Muscle of leg (tissue), 11 donors: ENCODE results near the gene RPS6KA2. TPM values are rescaled to one million over a fixed set of nuclear protein-coding genes. Genes with fewer than 3 reads are reported as not detected.
A peak's percentile ranks its signal among the peaks of the same experiment; 100 is the strongest.

ENCODE experiments used
- DNase-seq: peaks from one replicate; pipeline ENCODE4 v3.0.0; 2013
- H3K27ac ChIP-seq: one replicate; pipeline ENCODE4 v1.5.1; 2013; ENCODE audit warnings: mild to moderate bottlenecking, low read length, control low read depth
- H3K27me3 ChIP-seq: one replicate; pipeline ENCODE4 v1.6.1; 2013; ENCODE audit warnings: low read length; ENCODE audit not compliant: control insufficient read depth, insufficient read depth
- H3K36me3 ChIP-seq: one replicate; pipeline ENCODE4 v1.6.1; 2013; ENCODE audit warnings: low read length; ENCODE audit not compliant: control insufficient read depth, insufficient read depth
- H3K4me1 ChIP-seq: one replicate; pipeline ENCODE4 v1.6.1; 2013; ENCODE audit warnings: low read length; ENCODE audit not compliant: control insufficient read depth, insufficient read depth
- H3K4me3 ChIP-seq: one replicate; pipeline ENCODE4 v1.5.1; 2013; ENCODE audit warnings: low read length, control low read depth
- H3K9me3 ChIP-seq: replicated peaks from 2 replicates; pipeline ENCODE4 v1.6.1; 2013; ENCODE audit warnings: low read depth, low read length; ENCODE audit not compliant: control insufficient read depth
- WGBS: methylation state at CpG from one replicate; pipeline ENCODE4 v1.1.5; 2013; ENCODE audit warnings: missing lambda C conversion rate; ENCODE audit not compliant: insufficient coverage; 5-methylcytosine and 5-hydroxymethylcytosine counted together
- polyA plus RNA-seq, 8 donors: library from polyadenylated mRNA; unstranded; fragments of 120-200 nt; gene quantifications; one replicate each; pipeline versions ENCODE4 v1.2.1 to v1.2.3, GENCODE V29; 2013; ENCODE audit warnings: inconsistent platforms in 1 of 8, low replicate concordance in 1 of 8; ENCODE audit not compliant: insufficient read length in 8 of 8, insufficient read depth in 1 of 8
- total RNA-seq: library from RNA; stranded (reverse); fragments of 120-200 nt; gene quantifications from one replicate; pipeline ENCODE4 v1.2.4, GENCODE V29; 2013

RPS6KA2 gene
- total and polyA plus RNA-seq, 9 donors, result 15.4 to 29.2 (median 24.6) TPM

DNA sequence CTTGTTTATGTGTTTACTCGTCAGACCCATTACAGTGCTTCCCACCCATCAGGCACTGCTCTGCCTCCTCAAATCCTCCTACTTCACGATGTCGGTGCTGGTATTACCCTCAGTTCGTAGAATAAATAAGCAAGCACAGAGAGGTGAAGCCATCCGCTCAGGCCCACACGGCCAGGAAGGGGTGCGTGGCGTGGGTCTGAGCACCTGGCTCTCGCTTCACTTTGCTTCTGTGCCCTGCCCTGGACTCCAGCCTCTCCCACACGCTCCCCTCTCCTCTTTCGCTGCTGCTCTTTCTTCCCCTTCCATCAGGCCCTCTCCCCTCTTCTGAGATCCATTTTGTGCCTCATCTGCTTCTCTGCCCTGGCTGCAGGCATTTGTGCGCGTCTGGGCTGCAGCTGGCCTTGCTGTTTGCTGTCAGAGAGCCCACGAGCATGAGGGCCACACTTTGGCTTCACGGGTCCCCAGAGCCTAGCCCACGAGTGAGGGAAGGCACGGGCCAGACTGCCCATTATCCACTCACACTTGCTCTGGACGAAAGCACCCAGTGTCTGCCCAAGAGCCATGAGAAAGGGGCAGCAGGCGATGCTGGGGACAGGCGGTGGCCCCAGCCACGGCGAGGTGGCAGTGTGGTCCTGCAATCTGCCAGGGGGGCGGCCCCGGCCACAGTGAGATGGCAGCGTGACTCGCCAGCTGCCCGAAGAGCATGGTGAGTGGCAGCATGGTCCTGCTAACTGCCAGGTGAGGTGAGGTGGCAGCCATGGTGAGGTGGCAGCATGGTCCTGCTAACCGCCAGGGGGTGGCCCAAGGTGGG is 148.1 kb downstream of the RPS6KA2 start:
- no peak for DNase-seq
- H3K4me3 ChIP-seq, result no peak overlapping the region
- WGBS, result 79% methylated on average over 27 of the region's 28 CpGs
- H3K4me1 ChIP-seq, result peaks cover 18% of the 10 kb centered on the region
- no peak overlapping the region for H3K27ac ChIP-seq
- no peaks in the 10 kb centered on the region for H3K9me3 ChIP-seq
- no peaks in the 10 kb centered on the region for H3K27me3 ChIP-seq
- H3K36me3 ChIP-seq, result peaks cover 25% of the 10 kb centered on the region

DNA sequence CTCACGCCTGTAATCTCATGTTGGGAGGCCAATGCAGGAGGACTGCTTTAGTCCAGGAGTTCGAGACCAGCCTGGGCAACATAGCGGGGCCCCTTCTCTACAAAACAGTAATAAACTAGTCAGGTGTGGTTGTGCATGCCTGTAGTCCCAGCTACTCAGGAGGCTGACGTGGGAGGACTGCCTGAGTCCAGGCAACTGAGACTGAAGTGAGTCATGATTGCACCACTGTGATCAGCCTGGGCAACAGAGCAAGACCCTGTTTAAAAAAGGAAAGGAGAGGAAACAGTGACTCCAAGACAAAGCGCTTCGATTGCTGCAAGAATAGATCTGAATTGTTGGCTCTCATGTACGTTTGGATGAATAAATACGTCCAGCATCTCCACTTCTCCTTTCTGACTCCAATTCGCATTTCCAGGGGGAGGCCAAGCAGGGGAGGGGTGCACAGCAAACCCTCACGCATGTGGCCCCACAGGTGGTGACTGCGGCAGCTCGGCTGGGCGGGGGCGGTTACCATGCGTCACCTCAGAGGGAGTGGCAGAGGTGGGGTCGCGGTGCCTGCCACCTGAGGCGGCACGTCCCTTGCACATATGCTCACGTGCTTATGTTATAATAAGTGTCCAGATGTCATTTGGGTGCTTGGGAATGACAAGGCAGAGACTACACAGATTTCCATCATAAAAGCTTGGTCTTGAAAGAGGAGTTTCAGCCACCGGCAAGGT is 149.2 kb downstream of the RPS6KA2 start:
- no peak overlapping the region for H3K27ac ChIP-seq
- no peak overlapping the region for H3K4me3 ChIP-seq
- DNase-seq, result no peak
- H3K36me3 ChIP-seq, result peaks cover 25% of the 10 kb centered on the region
- H3K9me3 ChIP-seq, result no peaks in the 10 kb centered on the region
- WGBS, result 92% methylated on average over 11 of the region's 21 CpGs
- peaks cover 9% of the 10 kb centered on the region for H3K4me1 ChIP-seq
- H3K27me3 ChIP-seq, result no peaks in the 10 kb centered on the region

DNA sequence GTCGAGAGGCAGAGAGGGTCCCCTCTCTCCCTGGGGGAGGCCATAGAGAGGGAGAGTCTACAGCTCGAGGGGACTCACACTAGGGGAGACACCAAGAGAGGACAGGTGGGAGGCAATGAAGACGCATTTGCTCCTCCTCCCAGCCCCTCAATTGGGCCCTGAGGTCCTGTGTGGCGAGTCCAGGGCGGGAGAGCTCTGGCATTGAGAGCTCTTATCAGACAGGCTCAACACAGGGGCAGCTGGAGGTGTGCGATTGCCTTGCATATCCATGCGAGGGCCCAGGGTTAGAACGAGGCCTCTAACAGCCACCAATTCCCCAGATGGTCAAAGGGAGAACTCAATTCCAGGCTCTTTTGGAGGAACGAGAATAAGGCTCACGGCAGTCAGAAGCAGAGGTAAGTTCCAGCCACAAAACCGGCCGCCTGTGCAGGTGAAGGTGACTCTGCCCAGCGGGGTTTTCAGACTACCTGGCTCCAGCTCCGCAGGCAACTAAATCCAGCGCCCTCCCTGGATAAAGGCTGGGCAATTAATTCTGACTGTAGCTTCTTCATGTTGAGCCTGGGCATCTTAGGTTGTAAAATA is 150.3 kb downstream of the RPS6KA2 start:
- no peak overlapping the region for H3K27ac ChIP-seq
- DNase-seq, result no peak
- peaks cover 8% of the 10 kb centered on the region for H3K4me1 ChIP-seq
- no peaks in the 10 kb centered on the region for H3K27me3 ChIP-seq
- no peak overlapping the region for H3K4me3 ChIP-seq
- WGBS, result 66% methylated on average over 6 of the region's 15 CpGs
- no peaks in the 10 kb centered on the region for H3K9me3 ChIP-seq
- peaks cover 25% of the 10 kb centered on the region for H3K36me3 ChIP-seq

DNA sequence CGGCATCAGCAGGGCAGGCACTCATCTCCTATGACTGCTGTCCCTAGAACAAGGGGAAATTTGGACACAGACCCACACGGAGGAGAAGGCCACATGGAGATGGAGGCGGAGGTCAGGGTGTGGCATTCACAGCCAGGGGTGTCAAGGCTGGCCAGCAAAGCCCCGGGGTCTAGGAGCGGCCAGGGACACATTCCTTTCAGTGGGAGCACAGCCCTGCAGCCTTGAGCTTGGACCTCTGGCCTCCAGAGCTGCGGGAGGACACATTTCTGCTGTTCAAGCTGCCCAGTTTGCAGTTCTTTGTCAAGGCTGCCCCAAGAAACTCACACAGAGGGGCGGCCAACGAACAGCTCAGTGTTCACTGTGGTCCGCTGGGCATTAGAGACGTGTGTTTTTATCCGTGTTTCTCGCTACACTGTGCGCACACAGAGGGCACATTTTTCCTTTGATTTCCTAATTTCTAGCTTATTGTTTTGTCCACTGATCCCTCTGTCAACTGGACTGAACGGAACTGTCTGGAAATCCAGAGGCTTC is 150.9 kb downstream of the RPS6KA2 start:
- Histone ChIP-seq H3K27ac (no peak overlapping the region), H3K27me3 (no peaks in the 10 kb centered on the region), H3K36me3 (peaks cover 22% of the 10 kb centered on the region), H3K9me3 (no peaks in the 10 kb centered on the region), H3K4me3 (no peak overlapping the region), H3K4me1 (peaks cover 8% of the 10 kb centered on the region)
- DNase-seq, result no peak
- 81% methylated on average over 13 of the region's 14 CpGs for WGBS

DNA sequence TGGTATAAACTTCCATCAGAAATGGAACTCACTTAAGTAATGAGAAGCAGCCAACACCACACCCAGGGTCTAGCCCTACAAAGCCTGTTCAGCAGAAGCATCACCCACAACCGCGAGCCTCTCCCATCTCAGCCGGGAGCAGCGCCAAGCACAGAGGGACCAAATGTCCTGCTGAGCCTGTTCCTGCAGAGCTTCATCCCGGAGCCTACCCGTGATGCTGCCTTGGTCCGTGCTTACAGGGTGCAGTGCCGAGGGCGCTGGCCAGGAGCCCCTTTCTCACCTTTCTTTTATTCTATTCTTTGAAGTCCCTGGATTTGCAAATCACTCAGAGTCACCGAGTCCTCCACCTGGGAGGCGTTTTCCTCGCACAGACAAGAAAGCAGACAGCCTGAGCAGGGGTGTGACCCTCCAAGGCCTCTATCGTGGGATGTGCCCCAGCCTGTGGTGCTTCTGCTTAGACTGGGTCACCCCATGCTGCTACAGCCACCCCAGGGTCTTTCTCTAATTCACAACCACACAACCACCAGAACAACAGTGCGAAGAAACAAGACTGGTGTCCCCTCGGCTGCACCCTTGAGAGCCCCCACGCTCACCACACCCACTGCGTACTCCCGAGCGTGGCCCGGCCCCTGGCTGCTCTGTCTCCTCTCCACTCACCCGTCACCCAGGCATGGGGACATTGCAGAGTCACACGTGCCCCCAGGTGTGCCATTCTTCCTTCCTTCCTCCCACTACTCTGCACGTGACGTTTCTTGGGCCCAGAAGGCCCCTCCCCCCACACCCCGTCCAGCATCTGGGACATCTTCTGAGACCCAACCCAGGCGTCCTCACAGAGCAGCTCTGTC is 152.1 kb downstream of the RPS6KA2 start:
- peaks cover 23% of the 10 kb centered on the region for H3K36me3 ChIP-seq
- WGBS, result 70% methylated on average over 25 of the region's 26 CpGs
- H3K4me3 ChIP-seq, result no peak overlapping the region
- no peaks in the 10 kb centered on the region for H3K27me3 ChIP-seq
- H3K27ac ChIP-seq, result no peak overlapping the region
- DNase-seq, result peak; percentile 42
- peaks cover 8% of the 10 kb centered on the region for H3K4me1 ChIP-seq
- H3K9me3 ChIP-seq, result no peaks in the 10 kb centered on the region

DNA sequence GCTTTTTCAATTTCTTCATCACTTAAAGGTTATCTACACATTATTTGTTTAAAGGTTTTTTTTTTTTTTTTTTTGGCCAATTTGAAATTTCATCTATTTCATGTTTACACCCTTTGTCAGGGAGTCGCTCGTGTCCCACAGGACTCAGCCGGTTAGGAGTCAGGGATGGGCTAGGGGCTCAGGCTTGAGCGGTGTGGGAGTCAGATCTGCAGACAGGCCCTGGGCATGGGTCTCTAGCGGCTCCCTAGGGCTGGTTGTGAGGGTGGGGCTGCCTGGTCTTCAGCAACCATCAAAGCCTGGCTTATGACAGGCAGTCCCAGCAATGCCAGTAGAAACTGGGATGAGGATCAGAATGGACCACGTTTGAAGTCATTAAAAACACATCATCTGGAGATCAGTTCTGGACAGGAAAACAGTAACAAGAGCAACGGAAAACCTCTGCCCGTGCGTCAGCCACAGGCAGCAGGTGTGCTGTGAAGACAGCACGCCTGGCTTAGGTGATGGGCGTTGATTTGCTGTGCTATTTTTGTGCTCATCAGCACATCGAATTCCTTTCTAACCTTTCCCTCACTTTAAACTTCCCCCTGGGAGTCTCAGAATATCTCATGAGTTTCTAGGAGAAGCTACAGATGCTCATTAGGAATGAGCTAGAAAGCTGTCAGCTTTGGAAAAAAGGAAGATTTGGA is 153.0 kb downstream of the RPS6KA2 start:
- no peaks in the 10 kb centered on the region for H3K27me3 ChIP-seq
- no peak overlapping the region for H3K4me3 ChIP-seq
- H3K9me3 ChIP-seq, result no peaks in the 10 kb centered on the region
- no peak for DNase-seq
- WGBS, result 75% methylated on average over 9 of the region's 12 CpGs
- peaks cover 24% of the 10 kb centered on the region for H3K36me3 ChIP-seq
- peaks cover 8% of the 10 kb centered on the region for H3K4me1 ChIP-seq
- H3K27ac ChIP-seq, result no peak overlapping the region

DNA sequence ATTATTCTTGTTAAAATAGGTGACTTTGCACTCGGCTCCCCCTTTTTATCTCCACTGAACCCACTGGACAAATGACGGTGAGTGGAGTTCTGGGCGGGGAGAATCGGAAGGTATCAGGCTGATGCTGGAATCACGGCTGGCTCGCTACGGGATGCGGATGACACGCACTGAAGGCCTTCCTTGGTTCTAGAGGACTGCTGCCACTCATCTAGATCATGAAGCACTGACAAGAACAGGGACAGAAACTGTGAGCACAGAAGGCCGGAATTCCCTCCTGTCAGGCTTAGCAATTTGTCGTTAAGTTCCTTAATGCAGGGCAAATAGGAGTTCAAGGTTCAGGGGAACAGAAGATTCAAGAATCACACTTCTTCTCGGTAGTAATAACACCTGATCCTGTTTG is 154.4 kb downstream of the RPS6KA2 start:
- Histone ChIP-seq H3K27me3 (no peaks in the 10 kb centered on the region), H3K27ac (no peak overlapping the region), H3K4me3 (no peak overlapping the region), H3K4me1 (peaks cover 8% of the 10 kb centered on the region), H3K9me3 (no peaks in the 10 kb centered on the region), H3K36me3 (peaks cover 22% of the 10 kb centered on the region)
- 93% methylated on average over 11 of the region's 12 CpGs for WGBS
- no peak for DNase-seq

DNA sequence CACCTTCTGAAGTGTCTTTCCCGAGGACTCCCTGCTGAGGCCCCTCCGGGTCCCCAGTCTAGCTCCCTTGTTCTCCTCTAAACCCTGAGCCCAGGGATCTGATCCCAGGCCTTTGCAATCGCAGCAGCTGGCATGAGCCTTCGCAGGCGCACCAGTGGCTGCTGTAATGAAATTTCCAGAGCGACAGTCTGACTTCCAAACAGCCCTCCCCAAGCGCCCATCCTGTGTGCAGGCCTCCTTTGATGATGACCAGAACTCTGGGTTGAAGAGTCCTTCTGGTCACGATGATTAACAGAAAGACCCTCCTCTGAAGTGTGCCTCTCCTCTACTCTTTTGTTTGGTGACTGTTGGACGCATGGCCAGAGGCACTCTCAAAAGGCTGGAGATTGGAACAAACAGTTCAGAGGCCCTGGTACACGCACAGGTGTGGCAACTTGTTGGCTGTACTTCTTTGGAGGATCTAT is 155.2 kb downstream of the RPS6KA2 start:
- 73% methylated on average over 5 of the region's 10 CpGs for WGBS

DNA sequence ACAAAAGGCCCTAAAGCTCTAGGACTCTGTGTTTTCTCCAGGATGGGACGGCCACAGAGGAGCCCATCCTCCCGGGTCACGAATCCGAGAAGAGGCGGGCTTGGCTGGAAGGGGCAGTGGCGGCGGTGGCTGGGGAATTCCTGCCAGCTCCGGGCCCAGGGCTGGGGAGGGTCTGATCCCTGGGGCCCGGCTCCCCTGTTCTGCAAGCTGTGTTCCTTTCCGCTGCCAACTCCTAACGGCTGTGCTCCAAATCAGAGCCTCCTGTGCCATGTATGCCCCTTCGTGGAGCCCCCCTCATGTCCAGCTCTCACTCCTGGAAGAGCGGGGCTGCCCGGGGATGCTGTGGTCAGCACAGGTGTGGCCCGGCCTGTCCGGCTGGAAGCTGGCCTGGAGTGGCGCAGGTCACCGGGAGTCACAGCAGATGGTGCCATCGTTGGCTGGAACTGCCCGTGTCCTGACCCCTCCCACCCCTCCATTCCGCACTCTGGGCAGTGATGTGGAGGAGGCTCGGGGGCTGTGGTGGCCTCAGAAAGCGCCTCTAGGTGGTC is 156.1 kb downstream of the RPS6KA2 start:
- WGBS, result 72% methylated on average over 15 of the region's 23 CpGs
- Histone ChIP-seq H3K4me1 (peaks cover 12% of the 10 kb centered on the region), H3K27me3 (no peaks in the 10 kb centered on the region), H3K9me3 (no peaks in the 10 kb centered on the region), H3K4me3 (no peak overlapping the region), H3K27ac (no peak overlapping the region), H3K36me3 (peaks cover 24% of the 10 kb centered on the region)
- DNase-seq, result no peak

More for the DNA sequence above, 155.2 kb downstream of the RPS6KA2 start:
- no peaks in the 10 kb centered on the region for H3K27me3 ChIP-seq
- no peak overlapping the region for H3K4me3 ChIP-seq
- H3K36me3 ChIP-seq, result peaks cover 24% of the 10 kb centered on the region
- H3K27ac ChIP-seq, result no peak overlapping the region
- DNase-seq, result no peak
- no peaks in the 10 kb centered on the region for H3K9me3 ChIP-seq
- H3K4me1 ChIP-seq, result peaks cover 8% of the 10 kb centered on the region
